HepG2 (cell line): ENCODE data around the gene PRKAR1B. TPM values are rescaled to one million over a fixed set of nuclear protein-coding genes. Genes with fewer than 3 reads are reported as not detected.

Experiments used
- GFI1 ChIP-seq: sonication (generic); formaldehyde crosslinking; IDR thresholded peaks from 2 replicates; pipeline ENCODE4 v1.5.0; 2020; ENCODE audit warnings: missing genetic modification reagents, mild to moderate bottlenecking, borderline replicate concordance
- MIER3 ChIP-seq: IDR thresholded peaks from 2 replicates; pipeline ENCODE4 v1.6.1; 2016; ENCODE audit warnings: missing compliant biosample characterization, borderline replicate concordance
- NFKB2 ChIP-seq: sonication (generic); formaldehyde crosslinking; IDR thresholded peaks from 2 replicates; pipeline ENCODE4 v1.4.0; 2020; ENCODE audit warnings: missing genetic modification reagents, borderline replicate concordance
- RAD51 ChIP-seq: fragments of 450-650 bp; IDR thresholded peaks from 2 replicates; pipeline ENCODE4 v1.6.1; 2016; ENCODE audit warnings: borderline replicate concordance
- SIN3A ChIP-seq: IDR thresholded peaks from 2 replicates; pipeline ENCODE4 v1.6.1; 2011; ENCODE audit warnings: low read depth, mild to moderate bottlenecking, control low read depth, low read length, borderline replicate concordance
- ZFP82 ChIP-seq: sonication (generic); formaldehyde crosslinking; IDR thresholded peaks from 2 replicates; pipeline ENCODE4 v1.5.1; 2020; ENCODE audit warnings: mild to moderate bottlenecking, missing genetic modification reagents, borderline replicate concordance
- ZNF205 ChIP-seq: IDR thresholded peaks from 2 replicates; pipeline ENCODE4 v1.6.1; 2018; ENCODE audit warnings: missing biosample characterization, missing genetic modification reagents
- ZNF296 ChIP-seq: sonication (generic); formaldehyde crosslinking; conservative IDR thresholded peaks from 2 replicates; pipeline ENCODE4 v1.5.0; 2020; ENCODE audit warnings: mild to moderate bottlenecking, missing genetic modification reagents
- ZNF577 ChIP-seq: sonication (generic); formaldehyde crosslinking; IDR thresholded peaks from 2 replicates; pipeline ENCODE4 v1.4.0; 2020; ENCODE audit warnings: mild to moderate bottlenecking, low read depth, missing genetic modification reagents, borderline replicate concordance
- polyA plus RNA-seq, 8 experiments: library from polyadenylated mRNA; depleted of rRNA in 3 of 8; stranded (reverse) in 7 of 8; unstranded in 1 of 8; fragments of >200 nt; fragmentation: Illumina TruSeq in 4 of 8; extraction: Trizol in 4 of 8; gene quantifications; 2 replicates each; pipeline versions ENCODE4 v1.2.1 to v1.2.3, GENCODE V29; 2011 to 2016; ENCODE audit warnings: low read depth in 4 of 8, missing spikeins in 1 of 8, mixed read lengths in 1 of 8; ENCODE audit not compliant: insufficient read depth in 1 of 8
- total RNA-seq, 5 experiments: library from RNA; depleted of rRNA; stranded (reverse); fragments of >200 nt; fragmentation: Illumina TruSeq; extraction: Trizol; gene quantifications; 2 replicates each; pipeline ENCODE4 v1.2.3, GENCODE V29; 2016; ENCODE audit warnings: low read depth in 1 of 5
- TF ChIP-seq, protein P1 (sequence below): sonication (generic); formaldehyde crosslinking; IDR thresholded peaks from 2 replicates; pipeline ENCODE4 v1.5.1; 2020; ENCODE audit warnings: mild to moderate bottlenecking, missing genetic modification reagents
- TF ChIP-seq, protein P2 (sequence below): sonication (generic); formaldehyde crosslinking; IDR thresholded peaks from 2 replicates; pipeline ENCODE4 v1.4.0; 2020; ENCODE audit warnings: missing genetic modification reagents, low read depth, mild to moderate bottlenecking, borderline replicate concordance
- TF ChIP-seq, protein P3 (sequence below): sonication (generic); formaldehyde crosslinking; IDR thresholded peaks from 2 replicates; pipeline ENCODE4 v1.8.0; 2022; ENCODE audit warnings: missing genetic modification reagents, mild to moderate bottlenecking, inconsistent platforms, borderline replicate concordance
- TF ChIP-seq, protein P4 (sequence below): sonication (generic); formaldehyde crosslinking; conservative IDR thresholded peaks from 2 replicates; pipeline ENCODE4 v1.8.0; 2022; ENCODE audit warnings: missing genetic modification reagents
- TF ChIP-seq, protein P5 (sequence below): sonication (generic); formaldehyde crosslinking; IDR thresholded peaks from 2 replicates; pipeline ENCODE4 v1.8.0; 2022; ENCODE audit warnings: mild to moderate bottlenecking, missing genetic modification reagents
- TF ChIP-seq, protein P6 (sequence below), 2 experiments: sonication (generic) in 1 of 2; formaldehyde crosslinking in 1 of 2; IDR thresholded peaks; 2 replicates each; pipeline versions ENCODE4 v1.4.0 to v1.6.1; 2016 to 2020; ENCODE audit warnings: borderline replicate concordance in 1 of 2, low read depth in 1 of 2, mild to moderate bottlenecking in 1 of 2, missing genetic modification reagents in 1 of 2

Gene PRKAR1B
- total and polyA plus RNA-seq, 2 of the 13 experiments (the other 11 are each of a cell fraction or from before 2014, with no cell fraction given), result 7.9 to 28.2 TPM

DNA sequence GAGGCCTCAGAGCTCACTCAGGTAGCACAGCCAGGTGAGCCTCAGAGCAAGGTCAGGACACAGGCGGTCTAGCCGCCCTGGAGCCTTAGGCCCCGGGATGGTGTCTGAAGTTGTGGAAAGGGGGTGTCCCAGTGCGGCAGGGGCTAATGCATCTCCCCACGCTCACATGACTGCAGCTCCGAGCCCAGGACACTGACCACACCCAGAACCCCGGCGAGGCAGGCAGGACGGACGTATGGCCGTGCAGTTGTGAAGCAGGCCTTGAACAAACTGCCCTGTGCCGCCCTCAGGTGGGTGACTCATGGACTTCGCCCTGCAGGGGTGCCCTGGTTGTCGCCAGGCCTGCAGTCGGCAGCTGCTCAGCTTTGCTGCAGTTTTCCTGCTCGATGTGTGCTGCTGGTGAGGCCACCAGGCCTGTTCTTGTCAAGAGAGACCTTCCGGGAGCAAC lies 5.0 kb upstream of the PRKAR1B start (continued):
- TF ChIP-seq, protein P1, sequence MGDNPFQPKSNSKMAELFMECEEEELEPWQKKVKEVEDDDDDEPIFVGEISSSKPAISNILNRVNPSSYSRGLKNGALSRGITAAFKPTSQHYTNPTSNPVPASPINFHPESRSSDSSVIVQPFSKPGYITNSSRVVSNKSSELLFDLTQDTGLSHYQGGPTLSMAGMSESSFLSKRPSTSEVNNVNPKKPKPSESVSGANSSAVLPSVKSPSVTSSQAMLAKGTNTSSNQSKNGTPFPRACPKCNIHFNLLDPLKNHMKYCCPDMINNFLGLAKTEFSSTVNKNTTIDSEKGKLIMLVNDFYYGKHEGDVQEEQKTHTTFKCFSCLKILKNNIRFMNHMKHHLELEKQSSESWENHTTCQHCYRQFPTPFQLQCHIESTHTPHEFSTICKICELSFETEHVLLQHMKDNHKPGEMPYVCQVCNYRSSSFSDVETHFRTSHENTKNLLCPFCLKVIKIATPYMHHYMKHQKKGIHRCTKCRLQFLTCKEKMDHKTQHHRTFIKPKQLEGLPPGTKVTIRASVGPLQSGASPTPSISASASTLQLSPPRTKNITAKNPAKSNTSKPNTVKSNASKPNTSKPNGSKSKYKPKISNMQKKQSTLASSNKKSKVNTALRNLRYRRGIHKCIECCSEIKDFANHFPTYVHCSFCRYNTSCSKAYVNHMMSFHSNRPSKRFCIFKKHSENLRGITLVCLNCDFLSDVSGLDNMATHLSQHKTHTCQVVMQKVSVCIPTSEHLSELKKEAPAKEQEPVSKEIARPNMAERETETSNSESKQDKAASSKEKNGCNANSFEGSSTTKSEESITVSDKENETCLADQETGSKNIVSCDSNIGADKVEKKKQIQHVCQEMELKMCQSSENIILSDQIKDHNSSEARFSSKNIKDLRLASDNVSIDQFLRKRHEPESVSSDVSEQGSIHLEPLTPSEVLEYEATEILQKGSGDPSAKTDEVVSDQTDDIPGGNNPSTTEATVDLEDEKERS, result 0 out of 2 replicates have a peak, but pooled peaks have one; percentile 20
- TF ChIP-seq MIER3, result peak; percentile 73; the same call in 1 of the 2 replicates
- no peak for TF ChIP-seq ZNF296 (CRISPR knock-in tag)
- TF ChIP-seq, protein P2, sequence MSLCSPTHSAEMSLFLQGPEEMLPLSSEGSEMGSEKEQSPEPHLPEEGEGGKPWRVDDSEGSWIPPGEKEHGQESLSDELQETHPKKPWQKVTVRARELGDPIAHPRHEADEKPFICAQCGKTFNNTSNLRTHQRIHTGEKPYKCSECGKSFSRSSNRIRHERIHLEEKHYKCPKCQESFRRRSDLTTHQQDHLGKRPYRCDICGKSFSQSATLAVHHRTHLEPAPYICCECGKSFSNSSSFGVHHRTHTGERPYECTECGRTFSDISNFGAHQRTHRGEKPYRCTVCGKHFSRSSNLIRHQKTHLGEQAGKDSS (CRISPR knock-in tag), result peak; percentile 54; the same call in 1 of the 2 replicates
- peak; percentile 64; the same call in 1 of the 2 replicates for TF ChIP-seq ZNF205
- TF ChIP-seq NFKB2 (CRISPR knock-in tag), result peak; percentile 65; the same call in 1 of the 2 replicates
- TF ChIP-seq, protein P3, sequence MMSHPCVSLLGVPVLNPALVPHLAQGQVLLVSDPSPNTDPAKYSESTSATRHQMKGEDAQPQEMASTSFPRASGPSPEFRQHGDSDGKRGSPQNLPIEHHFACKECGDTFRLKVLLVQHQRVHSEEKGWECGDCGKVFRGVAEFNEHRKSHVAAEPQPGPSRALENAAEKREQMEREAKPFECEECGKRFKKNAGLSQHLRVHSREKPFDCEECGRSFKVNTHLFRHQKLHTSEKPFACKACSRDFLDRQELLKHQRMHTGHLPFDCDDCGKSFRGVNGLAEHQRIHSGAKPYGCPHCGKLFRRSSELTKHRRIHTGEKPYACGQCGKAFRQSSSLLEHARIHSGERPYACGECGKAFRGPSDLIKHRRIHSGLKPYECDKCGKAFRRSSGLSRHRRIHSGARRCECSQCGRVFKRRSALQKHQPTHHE (CRISPR knock-in tag), result no peak
- no peak for TF ChIP-seq SIN3A
- no peak; the same call in 1 of the 2 replicates for TF ChIP-seq GFI1 (CRISPR knock-in tag)
- TF ChIP-seq, protein P4, sequence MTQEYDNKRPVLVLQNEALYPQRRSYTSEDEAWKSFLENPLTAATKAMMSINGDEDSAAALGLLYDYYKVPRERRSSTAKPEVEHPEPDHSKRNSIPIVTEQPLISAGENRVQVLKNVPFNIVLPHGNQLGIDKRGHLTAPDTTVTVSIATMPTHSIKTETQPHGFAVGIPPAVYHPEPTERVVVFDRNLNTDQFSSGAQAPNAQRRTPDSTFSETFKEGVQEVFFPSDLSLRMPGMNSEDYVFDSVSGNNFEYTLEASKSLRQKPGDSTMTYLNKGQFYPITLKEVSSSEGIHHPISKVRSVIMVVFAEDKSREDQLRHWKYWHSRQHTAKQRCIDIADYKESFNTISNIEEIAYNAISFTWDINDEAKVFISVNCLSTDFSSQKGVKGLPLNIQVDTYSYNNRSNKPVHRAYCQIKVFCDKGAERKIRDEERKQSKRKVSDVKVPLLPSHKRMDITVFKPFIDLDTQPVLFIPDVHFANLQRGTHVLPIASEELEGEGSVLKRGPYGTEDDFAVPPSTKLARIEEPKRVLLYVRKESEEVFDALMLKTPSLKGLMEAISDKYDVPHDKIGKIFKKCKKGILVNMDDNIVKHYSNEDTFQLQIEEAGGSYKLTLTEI, result no peak
- TF ChIP-seq, protein P5, sequence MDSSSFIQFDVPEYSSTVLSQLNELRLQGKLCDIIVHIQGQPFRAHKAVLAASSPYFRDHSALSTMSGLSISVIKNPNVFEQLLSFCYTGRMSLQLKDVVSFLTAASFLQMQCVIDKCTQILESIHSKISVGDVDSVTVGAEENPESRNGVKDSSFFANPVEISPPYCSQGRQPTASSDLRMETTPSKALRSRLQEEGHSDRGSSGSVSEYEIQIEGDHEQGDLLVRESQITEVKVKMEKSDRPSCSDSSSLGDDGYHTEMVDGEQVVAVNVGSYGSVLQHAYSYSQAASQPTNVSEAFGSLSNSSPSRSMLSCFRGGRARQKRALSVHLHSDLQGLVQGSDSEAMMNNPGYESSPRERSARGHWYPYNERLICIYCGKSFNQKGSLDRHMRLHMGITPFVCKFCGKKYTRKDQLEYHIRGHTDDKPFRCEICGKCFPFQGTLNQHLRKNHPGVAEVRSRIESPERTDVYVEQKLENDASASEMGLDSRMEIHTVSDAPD (CRISPR knock-in tag), result 0 out of 2 replicates have a peak, but pooled peaks have one; percentile 65
- TF ChIP-seq, protein P6, sequence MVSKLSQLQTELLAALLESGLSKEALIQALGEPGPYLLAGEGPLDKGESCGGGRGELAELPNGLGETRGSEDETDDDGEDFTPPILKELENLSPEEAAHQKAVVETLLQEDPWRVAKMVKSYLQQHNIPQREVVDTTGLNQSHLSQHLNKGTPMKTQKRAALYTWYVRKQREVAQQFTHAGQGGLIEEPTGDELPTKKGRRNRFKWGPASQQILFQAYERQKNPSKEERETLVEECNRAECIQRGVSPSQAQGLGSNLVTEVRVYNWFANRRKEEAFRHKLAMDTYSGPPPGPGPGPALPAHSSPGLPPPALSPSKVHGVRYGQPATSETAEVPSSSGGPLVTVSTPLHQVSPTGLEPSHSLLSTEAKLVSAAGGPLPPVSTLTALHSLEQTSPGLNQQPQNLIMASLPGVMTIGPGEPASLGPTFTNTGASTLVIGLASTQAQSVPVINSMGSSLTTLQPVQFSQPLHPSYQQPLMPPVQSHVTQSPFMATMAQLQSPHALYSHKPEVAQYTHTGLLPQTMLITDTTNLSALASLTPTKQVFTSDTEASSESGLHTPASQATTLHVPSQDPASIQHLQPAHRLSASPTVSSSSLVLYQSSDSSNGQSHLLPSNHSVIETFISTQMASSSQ (IDR thresholded peaks at IDR 0.05; ENCODE audit: low read depth), result no peak
- TF ChIP-seq, protein P6 (CRISPR knock-in tag; IDR thresholded peaks at IDR 0.05; ENCODE audit: borderline replicate concordance), result no peak; the same call in 1 of the 2 replicates
- TF ChIP-seq ZNF577, result no peak
- no peak for TF ChIP-seq RAD51
- TF ChIP-seq ZFP82 (CRISPR knock-in tag), result no peak
